BLaER1 treated with 17β-estradiol and CSF1 and Interleukin-3, amounts not matched to agents 10 nM and 100 nM (cell line): Measurements from ENCODE around the gene ELOVL6.
"Not testable (repeated sequence)": the region's sequence is repeated elsewhere in the genome, so short reads cannot be mapped to it uniquely, and the experiment has no call there.

Experiments
- H3K27ac ChIP-seq, 11 experiments: shearing (Covaris generic); formaldehyde crosslinking; 2 replicates each; pipeline ENCODE4 v1.8.1; 2022
- H3K27me3 ChIP-seq, 11 experiments: shearing (Covaris generic); formaldehyde crosslinking; 2 replicates each; pipeline ENCODE4 v1.8.1; 2022
- H3K36me3 ChIP-seq, 11 experiments: shearing (Covaris generic); formaldehyde crosslinking; 2 replicates each; pipeline ENCODE4 v1.8.1; 2022
- H3K4me1 ChIP-seq, 10 experiments: shearing (Covaris generic); formaldehyde crosslinking; 2 replicates each; pipeline ENCODE4 v1.8.1; 2022
- H3K4me2 ChIP-seq, 11 experiments: shearing (Covaris generic); formaldehyde crosslinking; 2 replicates each; pipeline ENCODE4 v1.8.1; 2022
- H3K4me3 ChIP-seq, 10 experiments: shearing (Covaris generic); formaldehyde crosslinking; 2 replicates each; pipeline ENCODE4 v1.8.1; 2022
- H3K9ac ChIP-seq, 11 experiments: shearing (Covaris generic); formaldehyde crosslinking; 2 replicates each; pipeline ENCODE4 v1.8.1; 2022
- H3K9me3 ChIP-seq, 11 experiments: shearing (Covaris generic); formaldehyde crosslinking; replicated peaks in 1 of 11; 2 replicates each; pipeline ENCODE4 v1.8.1; 2022
- H4K20me1 ChIP-seq, 11 experiments: shearing (Covaris generic); formaldehyde crosslinking; 2 replicates each; pipeline ENCODE4 v1.8.1; 2022
- Cebpa-rat ChIP-seq, 11 experiments: shearing (Covaris generic); IDR thresholded peaks; 2 replicates each; pipeline ENCODE4 v1.8.1; 2022

Gene ELOVL6

GRCh38 chr4:110157580-110157979 lies 40.8 kb downstream of the ELOVL6 start:
- Histone ChIP-seq H3K27me3 (no peaks in the 10 kb centered on the region), H3K9me3 (no peaks in the 10 kb centered on the region; a peak in 1 of 22 replicates), H4K20me1 (no peaks in the 10 kb centered on the region), H3K4me1 (peaks cover 0 to 21% (median 9%) of the 10 kb centered on the region in 10 experiments; a peak in 11 of 20 replicates), H3K36me3 (peaks cover 0 to 20% (median 13%) of the 10 kb centered on the region in 11 experiments; a peak in 12 of 22 replicates), H3K4me3 (no peak overlapping the region), H3K4me2 (no peak overlapping the region), H3K27ac (no peak overlapping the region), H3K9ac (no peak overlapping the region)
- TF ChIP-seq Cebpa-rat (IDR thresholded peaks at IDR 0.05) = no peak

- peaks cover 0 to 21% (median 9%) of the 10 kb centered on the region in 10 experiments; a peak in 11 of 20 replicates for H3K4me1 ChIP-seq
- not testable (repeated sequence) for H3K9ac ChIP-seq, H3K27ac ChIP-seq, H3K4me3 ChIP-seq, H3K27me3 ChIP-seq, H3K4me2 ChIP-seq, H4K20me1 ChIP-seq, H3K9me3 ChIP-seq
- peaks cover 0 to 18% (median 9%) of the 10 kb centered on the region in 11 experiments; a peak in 11 of 22 replicates for H3K36me3 ChIP-seq
These were observed 41.2 kb downstream of the ELOVL6 start for GRCh38 chr4:110157166-110157565.

GRCh38 chr4:110156442-110156841 lies 42.0 kb downstream of the ELOVL6 start:
- H3K36me3 ChIP-seq = peaks cover 0 to 11% (median 2%) of the 10 kb centered on the region in 11 experiments; a peak in 8 of 22 replicates
- no peak for TF ChIP-seq Cebpa-rat (IDR thresholded peaks at IDR 0.05)
- no peaks in the 10 kb centered on the region for H3K9me3 ChIP-seq
- no peak overlapping the region for H3K9ac ChIP-seq
- H3K4me3 ChIP-seq = no peak overlapping the region
- H4K20me1 ChIP-seq = no peaks in the 10 kb centered on the region
- peak overlapping the region in 3 of 11 experiments; percentile 16 to 28 (median 17); a peak in 2 of 22 replicates for H3K4me2 ChIP-seq
- H3K27ac ChIP-seq = no peak overlapping the region
- H3K4me1 ChIP-seq = peaks cover 0 to 21% (median 9%) of the 10 kb centered on the region in 10 experiments; a peak in 11 of 20 replicates
- H3K27me3 ChIP-seq = no peaks in the 10 kb centered on the region

- no peak overlapping the region for H3K9ac ChIP-seq
- TF ChIP-seq Cebpa-rat (IDR thresholded peaks at IDR 0.05) = no peak
- H3K4me3 ChIP-seq = no peak overlapping the region
- H3K36me3 ChIP-seq = peaks cover 0 to 7% (median 0%) of the 10 kb centered on the region in 11 experiments; a peak in 5 of 22 replicates
- H3K27ac ChIP-seq = no peak overlapping the region
- no peaks in the 10 kb centered on the region for H3K27me3 ChIP-seq
- H3K9me3 ChIP-seq = no peaks in the 10 kb centered on the region
- H3K4me1 ChIP-seq = peaks cover 0 to 21% (median 9%) of the 10 kb centered on the region in 10 experiments; a peak in 11 of 20 replicates
- no peaks in the 10 kb centered on the region for H4K20me1 ChIP-seq
- H3K4me2 ChIP-seq = peak overlapping the region in 2 of 11 experiments; percentile 16 to 28; a peak in 2 of 22 replicates
These were observed 42.8 kb downstream of the ELOVL6 start for GRCh38 chr4:110155654-110156053.

GRCh38 chr4:110154582-110154981 lies 43.8 kb downstream of the ELOVL6 start:
- no peak overlapping the region for H3K27ac ChIP-seq
- no peaks in the 10 kb centered on the region for H3K27me3 ChIP-seq
- H3K4me1 ChIP-seq = peaks cover 0 to 15% (median 8%) of the 10 kb centered on the region in 10 experiments; a peak in 11 of 20 replicates
- no peak overlapping the region for H3K9ac ChIP-seq
- no peaks in the 10 kb centered on the region for H3K9me3 ChIP-seq
- H3K4me3 ChIP-seq = no peak overlapping the region
- peaks cover 0 to 8% (median 0%) of the 10 kb centered on the region in 11 experiments; a peak in 4 of 22 replicates for H3K36me3 ChIP-seq
- no peaks in the 10 kb centered on the region for H4K20me1 ChIP-seq
- no peak overlapping the region; a peak in 1 of 22 replicates for H3K4me2 ChIP-seq
- TF ChIP-seq Cebpa-rat (IDR thresholded peaks at IDR 0.05) = no peak

GRCh38 chr4:110152386-110152785 lies 46.0 kb downstream of the ELOVL6 start:
- no peaks in the 10 kb centered on the region for H3K27me3 ChIP-seq
- peaks cover 0 to 2% (median 0%) of the 10 kb centered on the region in 11 experiments; a peak in 1 of 22 replicates for H3K9me3 ChIP-seq
- no peak for TF ChIP-seq Cebpa-rat (IDR thresholded peaks at IDR 0.05)
- H3K9ac ChIP-seq = no peak overlapping the region
- H3K4me2 ChIP-seq = no peak overlapping the region
- H3K36me3 ChIP-seq = peaks cover 0 to 19% (median 5%) of the 10 kb centered on the region in 11 experiments; a peak in 8 of 22 replicates
- H4K20me1 ChIP-seq = no peaks in the 10 kb centered on the region
- peaks cover 0 to 15% (median 8%) of the 10 kb centered on the region in 10 experiments; a peak in 11 of 20 replicates for H3K4me1 ChIP-seq
- no peak overlapping the region for H3K4me3 ChIP-seq
- H3K27ac ChIP-seq = no peak overlapping the region

GRCh38 chr4:110149089-110149488 lies 49.3 kb downstream of the ELOVL6 start:
- TF ChIP-seq Cebpa-rat (IDR thresholded peaks at IDR 0.05) = no peak
- H4K20me1 ChIP-seq = no peaks in the 10 kb centered on the region
- no peak overlapping the region for H3K9ac ChIP-seq
- H3K27ac ChIP-seq = no peak overlapping the region
- no peak overlapping the region for H3K4me2 ChIP-seq
- H3K9me3 ChIP-seq = peaks cover 0 to 13% (median 10%) of the 10 kb centered on the region in 11 experiments; a peak in 11 of 22 replicates
- no peak overlapping the region for H3K4me3 ChIP-seq
- no peaks in the 10 kb centered on the region for H3K4me1 ChIP-seq
- no peaks in the 10 kb centered on the region for H3K27me3 ChIP-seq
- H3K36me3 ChIP-seq = peaks cover 0 to 41% (median 12%) of the 10 kb centered on the region in 11 experiments; a peak in 10 of 22 replicates

- TF ChIP-seq Cebpa-rat (IDR thresholded peaks at IDR 0.05) = no peak
- H3K9me3 ChIP-seq = peaks cover 0 to 13% (median 10%) of the 10 kb centered on the region in 11 experiments; a peak in 11 of 22 replicates
- no peak overlapping the region for H3K4me2 ChIP-seq
- no peak overlapping the region for H3K4me3 ChIP-seq
- H3K9ac ChIP-seq = no peak overlapping the region
- no peak overlapping the region for H3K27ac ChIP-seq
- no peaks in the 10 kb centered on the region for H4K20me1 ChIP-seq
- peaks cover 0 to 9% (median 6%) of the 10 kb centered on the region in 10 experiments; a peak in 10 of 20 replicates for H3K4me1 ChIP-seq
- H3K27me3 ChIP-seq = no peaks in the 10 kb centered on the region
- peaks cover 0 to 50% (median 16%) of the 10 kb centered on the region in 11 experiments; a peak in 11 of 22 replicates for H3K36me3 ChIP-seq
These were observed 56.0 kb downstream of the ELOVL6 start for GRCh38 chr4:110142461-110142860.

GRCh38 chr4:110139815-110140214 lies 58.6 kb downstream of the ELOVL6 start:
- H3K4me3 ChIP-seq = no peak overlapping the region
- TF ChIP-seq Cebpa-rat (IDR thresholded peaks at IDR 0.05) = no peak
- H3K27me3 ChIP-seq = no peaks in the 10 kb centered on the region
- H3K27ac ChIP-seq = no peak overlapping the region
- H3K4me2 ChIP-seq = peak overlapping the region in 5 of 11 experiments; percentile 4 to 23 (median 20); a peak in 6 of 22 replicates
- no peak overlapping the region for H3K9ac ChIP-seq
- no peaks in the 10 kb centered on the region for H4K20me1 ChIP-seq
- peaks cover 0 to 9% (median 6%) of the 10 kb centered on the region in 10 experiments; a peak in 10 of 20 replicates for H3K4me1 ChIP-seq
- H3K36me3 ChIP-seq = peaks cover 0 to 30% (median 10%) of the 10 kb centered on the region in 11 experiments; a peak in 10 of 22 replicates
- H3K9me3 ChIP-seq = no peaks in the 10 kb centered on the region
